HepG2 (cell line): Measurements from ENCODE around the gene SDC1. TPM values are rescaled to one million over a fixed set of nuclear protein-coding genes. Genes with fewer than 3 reads are reported as not detected.

Experiments
- ADNP ChIP-seq: sonication (generic); formaldehyde crosslinking; IDR thresholded peaks from 2 replicates; pipeline ENCODE4 v1.4.0; 2020; ENCODE audit warnings: missing genetic modification reagents
- ATF2 ChIP-seq: sonication (generic); formaldehyde crosslinking; IDR thresholded peaks from 2 replicates; pipeline ENCODE4 v1.4.0; 2020; ENCODE audit warnings: missing genetic modification reagents
- CHCHD3 ChIP-seq: sonication (generic); formaldehyde crosslinking; IDR thresholded peaks from 2 replicates; pipeline ENCODE4 v1.8.0; 2022; ENCODE audit warnings: mild to moderate bottlenecking, missing genetic modification reagents, moderate library complexity
- CREM ChIP-seq, 2 experiments: sonication (generic) in 1 of 2; formaldehyde crosslinking in 1 of 2; IDR thresholded peaks; 2 replicates each; pipeline versions ENCODE4 v1.4.0 to v1.6.1; 2016 to 2020; ENCODE audit warnings: antibody characterized with exemption in 1 of 2, mild to moderate bottlenecking in 1 of 2, missing genetic modification reagents in 1 of 2
- DBP ChIP-seq: sonication (generic); formaldehyde crosslinking; IDR thresholded peaks from 2 replicates; pipeline ENCODE4 v1.4.0; 2020; ENCODE audit warnings: missing genetic modification reagents; ENCODE audit errors: not compliant biosample characterization
- FOXA3 ChIP-seq: IDR thresholded peaks from 2 replicates; pipeline ENCODE4 v1.6.1; 2016; ENCODE audit warnings: missing genetic modification reagents, missing compliant biosample characterization
- JDP2 ChIP-seq: sonication (generic); formaldehyde crosslinking; IDR thresholded peaks from 2 replicates; pipeline ENCODE4 v1.8.1; 2022; ENCODE audit warnings: missing genetic modification reagents, borderline replicate concordance
- JUN ChIP-seq: sonication (generic); formaldehyde crosslinking; IDR thresholded peaks from 2 replicates; pipeline ENCODE4 v1.4.0; 2020; ENCODE audit warnings: mild to moderate bottlenecking, missing genetic modification reagents
- KDM3A ChIP-seq: IDR thresholded peaks from 2 replicates; pipeline ENCODE4 v1.6.1; 2018; ENCODE audit warnings: low read depth, missing compliant biosample characterization
- KMT2A ChIP-seq: sonication (generic); formaldehyde crosslinking; IDR thresholded peaks from 2 replicates; pipeline ENCODE4 v1.4.0; 2020; ENCODE audit warnings: missing genetic modification reagents
- RBFOX2 ChIP-seq: fragments of 200-400 bp; formaldehyde crosslinking; IDR thresholded peaks from 2 replicates; pipeline ENCODE4 v1.6.1; 2017; ENCODE audit warnings: low read depth, mild to moderate bottlenecking, low read length
- SIN3B ChIP-seq: fragments of 150-350 bp; IDR thresholded peaks from 2 replicates; pipeline ENCODE4 v1.6.1; 2014; ENCODE audit warnings: low read length
- TAF1 ChIP-seq: sonication (generic); formaldehyde crosslinking; IDR thresholded peaks from 2 replicates; pipeline ENCODE4 v1.4.0; 2020; ENCODE audit warnings: missing genetic modification reagents
- TEF ChIP-seq: sonication (generic); formaldehyde crosslinking; IDR thresholded peaks from 2 replicates; pipeline ENCODE4 v1.5.0; 2020; ENCODE audit warnings: missing genetic modification reagents
- THAP9 ChIP-seq: sonication (generic); formaldehyde crosslinking; IDR thresholded peaks from 2 replicates; pipeline ENCODE4; 2020; ENCODE audit warnings: missing genetic modification reagents, mild to moderate bottlenecking, borderline replicate concordance
- ZFX ChIP-seq: sonication (generic); formaldehyde crosslinking; IDR thresholded peaks from 2 replicates; pipeline ENCODE4 v1.4.0; 2020; ENCODE audit warnings: mild to moderate bottlenecking, low read depth, missing genetic modification reagents, moderate library complexity
- ZNF577 ChIP-seq: sonication (generic); formaldehyde crosslinking; IDR thresholded peaks from 2 replicates; pipeline ENCODE4 v1.4.0; 2020; ENCODE audit warnings: mild to moderate bottlenecking, low read depth, missing genetic modification reagents, borderline replicate concordance
- ZNF589 ChIP-seq: sonication (generic); formaldehyde crosslinking; conservative IDR thresholded peaks from 2 replicates; pipeline ENCODE4 v1.8.0; 2022; ENCODE audit warnings: mild to moderate bottlenecking, moderate library complexity, missing genetic modification reagents
- ZNF737 ChIP-seq: sonication (generic); formaldehyde crosslinking; IDR thresholded peaks from 2 replicates; pipeline ENCODE4 v1.5.0; 2020; ENCODE audit warnings: missing genetic modification reagents, mild to moderate bottlenecking, borderline replicate concordance
- ZNF75D ChIP-seq: sonication (generic); formaldehyde crosslinking; IDR thresholded peaks from 2 replicates; pipeline ENCODE4 v1.8.1; 2023; ENCODE audit warnings: missing genetic modification reagents, mild to moderate bottlenecking, borderline replicate concordance
- ZSCAN30 ChIP-seq: sonication (generic); formaldehyde crosslinking; IDR thresholded peaks from 2 replicates; pipeline ENCODE4 v1.5.0; 2020; ENCODE audit warnings: mild to moderate bottlenecking, missing genetic modification reagents
- polyA plus RNA-seq, 8 experiments: library from polyadenylated mRNA; depleted of rRNA in 3 of 8; stranded (reverse) in 7 of 8; unstranded in 1 of 8; fragments of >200 nt; fragmentation: Illumina TruSeq in 4 of 8; extraction: Trizol in 4 of 8; gene quantifications; 2 replicates each; pipeline versions ENCODE4 v1.2.1 to v1.2.3, GENCODE V29; 2011 to 2016; ENCODE audit warnings: low read depth in 4 of 8, missing spikeins in 1 of 8, mixed read lengths in 1 of 8; ENCODE audit not compliant: insufficient read depth in 1 of 8
- total RNA-seq, 5 experiments: library from RNA; depleted of rRNA; stranded (reverse); fragments of >200 nt; fragmentation: Illumina TruSeq; extraction: Trizol; gene quantifications; 2 replicates each; pipeline ENCODE4 v1.2.3, GENCODE V29; 2016; ENCODE audit warnings: low read depth in 1 of 5
- TF ChIP-seq, protein P1 (sequence below): sonication (generic); formaldehyde crosslinking; IDR thresholded peaks from 2 replicates; pipeline ENCODE4 v1.8.0; 2022; ENCODE audit warnings: missing genetic modification reagents, mild to moderate bottlenecking, borderline replicate concordance
- TF ChIP-seq, protein P2 (sequence below): IDR thresholded peaks from 2 replicates; pipeline ENCODE4 v1.6.1; 2012; ENCODE audit warnings: inconsistent platforms

SDC1 gene
- total and polyA plus RNA-seq, 2 of the 13 experiments (the other 11 are each of a cell fraction or from before 2014, with no cell fraction given): 108 to 119 TPM

- TF ChIP-seq TEF (no peak), CREM (IDR thresholded peaks at IDR 0.05) (no peak), CREM (CRISPR knock-in tag; IDR thresholded peaks at IDR 0.05) (no peak), ZNF577 (no peak), RBFOX2 (0 out of 2 replicates have a peak, but pooled peaks have one; percentile 2), THAP9 (CRISPR knock-in tag) (0 out of 2 replicates have a peak, but pooled peaks have one; percentile 15), TAF1 (CRISPR knock-in tag) (0 out of 2 replicates have a peak, but pooled peaks have one; percentile 4), ZNF75D (CRISPR knock-in tag) (no peak), KDM3A (CRISPR knock-in tag) (no peak), SIN3B (no peak), ZNF589 (CRISPR knock-in tag) (no peak), JDP2 (CRISPR knock-in tag) (no peak), ZSCAN30 (no peak), JUN (CRISPR knock-in tag) (no peak), KMT2A (no peak), DBP (CRISPR knock-in tag) (no peak), ATF2 (no peak), ZNF737 (CRISPR knock-in tag) (no peak), ZFX (0 out of 2 replicates have a peak, but pooled peaks have one; percentile 2), ADNP (CRISPR knock-in tag) (no peak), CHCHD3 (CRISPR knock-in tag) (no peak), FOXA3 (CRISPR knock-in tag) (no peak)
- TF ChIP-seq, protein P1, sequence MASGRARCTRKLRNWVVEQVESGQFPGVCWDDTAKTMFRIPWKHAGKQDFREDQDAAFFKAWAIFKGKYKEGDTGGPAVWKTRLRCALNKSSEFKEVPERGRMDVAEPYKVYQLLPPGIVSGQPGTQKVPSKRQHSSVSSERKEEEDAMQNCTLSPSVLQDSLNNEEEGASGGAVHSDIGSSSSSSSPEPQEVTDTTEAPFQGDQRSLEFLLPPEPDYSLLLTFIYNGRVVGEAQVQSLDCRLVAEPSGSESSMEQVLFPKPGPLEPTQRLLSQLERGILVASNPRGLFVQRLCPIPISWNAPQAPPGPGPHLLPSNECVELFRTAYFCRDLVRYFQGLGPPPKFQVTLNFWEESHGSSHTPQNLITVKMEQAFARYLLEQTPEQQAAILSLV: no peak
- TF ChIP-seq, protein P2, sequence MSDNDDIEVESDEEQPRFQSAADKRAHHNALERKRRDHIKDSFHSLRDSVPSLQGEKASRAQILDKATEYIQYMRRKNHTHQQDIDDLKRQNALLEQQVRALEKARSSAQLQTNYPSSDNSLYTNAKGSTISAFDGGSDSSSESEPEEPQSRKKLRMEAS: no peak
Measured at GRCh38 chr2:20211860-20212458, 13.0 kb downstream of the SDC1 start (continued).
